ENCODE results near the gene PARM1.

The PARM1 gene

DNA sequence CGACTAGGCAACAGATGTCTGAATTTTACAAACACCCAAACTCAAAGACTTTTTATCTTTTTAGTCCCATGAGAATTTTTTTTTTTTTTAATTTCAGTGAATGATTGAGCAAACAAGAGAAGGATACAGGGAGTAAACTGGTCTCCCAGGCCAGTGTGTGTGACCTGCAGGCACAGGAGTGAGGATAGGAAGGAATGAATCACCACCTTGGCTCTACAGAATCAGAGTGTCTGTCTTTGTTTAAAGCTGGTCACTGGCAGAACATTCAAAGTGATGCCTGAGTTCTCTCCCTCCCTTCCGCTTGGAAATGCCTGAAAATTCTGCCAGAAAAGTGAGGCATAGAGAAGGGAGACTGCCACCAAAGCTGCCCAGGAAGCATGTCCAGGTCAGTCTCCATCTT, 69.5 kb downstream of the PARM1 start:
- Mint-ChIP-seq H3K4me1 (peaks cover 39% of the 10 kb centered on the region), H3K36me3 (ENCODE audit: low read depth) (peaks cover 3% of the 10 kb centered on the region), H3K27me3 (ENCODE audit: low read depth) (no peaks in the 10 kb centered on the region), H3K27ac (no peak overlapping the region), H3K9me3 (peaks cover 3% of the 10 kb centered on the region), H3K4me3 (no peak overlapping the region)
- TF ChIP-seq, protein P1, sequence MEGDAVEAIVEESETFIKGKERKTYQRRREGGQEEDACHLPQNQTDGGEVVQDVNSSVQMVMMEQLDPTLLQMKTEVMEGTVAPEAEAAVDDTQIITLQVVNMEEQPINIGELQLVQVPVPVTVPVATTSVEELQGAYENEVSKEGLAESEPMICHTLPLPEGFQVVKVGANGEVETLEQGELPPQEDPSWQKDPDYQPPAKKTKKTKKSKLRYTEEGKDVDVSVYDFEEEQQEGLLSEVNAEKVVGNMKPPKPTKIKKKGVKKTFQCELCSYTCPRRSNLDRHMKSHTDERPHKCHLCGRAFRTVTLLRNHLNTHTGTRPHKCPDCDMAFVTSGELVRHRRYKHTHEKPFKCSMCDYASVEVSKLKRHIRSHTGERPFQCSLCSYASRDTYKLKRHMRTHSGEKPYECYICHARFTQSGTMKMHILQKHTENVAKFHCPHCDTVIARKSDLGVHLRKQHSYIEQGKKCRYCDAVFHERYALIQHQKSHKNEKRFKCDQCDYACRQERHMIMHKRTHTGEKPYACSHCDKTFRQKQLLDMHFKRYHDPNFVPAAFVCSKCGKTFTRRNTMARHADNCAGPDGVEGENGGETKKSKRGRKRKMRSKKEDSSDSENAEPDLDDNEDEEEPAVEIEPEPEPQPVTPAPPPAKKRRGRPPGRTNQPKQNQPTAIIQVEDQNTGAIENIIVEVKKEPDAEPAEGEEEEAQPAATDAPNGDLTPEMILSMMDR (IDR thresholded peaks at IDR 0.05; ENCODE audit: unreplicated experiment in 3 of 3), result no peak

DNA sequence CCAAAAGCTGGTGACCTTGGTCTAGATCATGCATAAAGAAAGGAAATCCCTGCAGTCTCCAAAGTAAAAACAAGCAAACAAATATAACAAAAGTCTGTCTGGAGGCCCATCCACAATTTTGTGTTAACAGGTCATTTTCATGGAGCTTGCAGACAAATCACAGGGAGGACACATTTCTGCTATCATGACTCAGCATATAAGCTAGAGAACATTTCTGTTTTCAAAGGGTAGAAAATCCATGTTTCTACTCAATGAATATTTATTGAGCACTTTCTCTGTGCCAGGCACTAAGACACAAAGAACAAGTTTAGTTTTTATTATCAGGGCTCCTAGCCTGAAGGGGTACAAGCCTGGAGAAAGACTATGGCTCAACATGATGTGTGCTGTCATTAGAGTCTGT, 71.1 kb downstream of the PARM1 start:
- peaks cover 11% of the 10 kb centered on the region for H3K36me3 Mint-ChIP-seq (ENCODE audit: low read depth)
- H3K4me3 Mint-ChIP-seq, result no peak overlapping the region
- peak overlapping the region; percentile 7 to 44 (median 7) for H3K27ac Mint-ChIP-seq

DNA sequence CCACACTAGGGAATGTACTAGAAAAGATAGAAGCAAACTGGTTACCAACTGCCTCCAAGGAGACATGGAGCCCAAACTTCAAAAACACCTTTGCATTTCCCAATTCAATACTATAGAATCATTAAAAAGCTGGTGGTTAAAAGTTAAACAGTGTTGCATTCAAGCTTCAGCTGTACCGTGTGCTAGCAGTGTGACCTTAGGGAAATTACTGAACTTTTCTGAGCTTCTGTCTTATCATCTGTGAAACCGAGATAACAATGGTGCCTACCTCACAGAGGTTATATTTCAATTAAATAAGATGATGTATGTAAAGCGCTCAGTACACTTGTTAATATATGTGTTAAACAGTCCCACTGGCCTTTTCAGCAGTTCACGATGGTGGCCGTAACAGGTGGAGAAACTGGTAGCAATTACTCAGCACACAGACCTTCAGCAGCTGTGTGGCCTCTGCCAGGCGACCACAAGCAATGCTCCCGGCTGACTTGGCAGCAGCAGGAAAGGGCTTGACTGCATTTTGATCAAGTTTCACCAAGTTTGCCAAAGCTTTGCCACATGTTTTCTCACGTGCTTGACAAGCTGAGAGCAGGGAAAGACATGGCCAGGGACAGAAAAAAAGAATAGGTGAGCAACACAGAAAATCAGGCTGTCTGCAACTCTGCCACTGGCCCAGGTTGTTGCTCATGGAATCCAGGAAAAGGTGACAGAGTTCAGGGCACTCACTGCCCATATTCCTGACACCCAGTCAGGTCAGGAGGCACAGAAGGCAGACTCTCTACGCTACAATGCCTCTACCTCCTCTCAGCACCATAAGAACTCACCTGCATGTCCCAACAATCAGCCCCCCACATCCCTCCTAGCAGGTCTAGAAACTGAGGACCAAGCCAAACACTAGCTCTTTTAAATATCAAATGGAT, 72.1 kb downstream of the PARM1 start:
- Mint-ChIP-seq H3K9me3 (peaks cover 10% of the 10 kb centered on the region), H3K4me3 (no peak overlapping the region), H3K36me3 (ENCODE audit: low read depth) (peaks cover 11% of the 10 kb centered on the region), H3K27ac (peak overlapping the region; percentile 7 to 38 (median 31)), H3K4me1 (peaks cover 40% of the 10 kb centered on the region), H3K27me3 (ENCODE audit: low read depth) (no peaks in the 10 kb centered on the region)
- TF ChIP-seq, protein P1 (IDR thresholded peaks at IDR 0.05; ENCODE audit: unreplicated experiment in 3 of 3), result no peak

More for the DNA sequence above, 71.1 kb downstream of the PARM1 start:
- Mint-ChIP-seq H3K27me3 (ENCODE audit: low read depth) (no peaks in the 10 kb centered on the region), H3K9me3 (peaks cover 10% of the 10 kb centered on the region), H3K4me1 (peaks cover 37% of the 10 kb centered on the region)
- TF ChIP-seq, protein P1 (IDR thresholded peaks at IDR 0.05; ENCODE audit: unreplicated experiment in 3 of 3), result no peak

DNA sequence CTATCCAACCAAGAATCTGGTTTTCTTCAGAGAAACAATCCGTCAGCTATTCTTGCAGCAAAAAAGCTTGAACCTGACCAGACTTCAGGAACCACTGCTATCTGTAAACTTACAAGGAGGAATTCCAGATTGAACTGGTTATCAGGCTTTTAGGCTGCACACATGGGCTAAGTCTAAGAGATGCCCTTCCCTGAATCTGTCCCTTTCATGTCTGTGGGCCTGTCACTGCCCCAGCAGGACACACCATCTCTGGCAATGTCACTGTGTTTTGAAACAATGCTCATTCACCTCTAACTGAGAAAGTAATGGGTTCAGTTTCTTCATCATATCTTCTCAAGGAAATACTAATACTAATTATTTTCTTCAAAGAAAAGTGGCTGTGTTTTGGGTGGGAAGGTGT, 72.8 kb downstream of the PARM1 start:
- Mint-ChIP-seq H3K4me3 (no peak overlapping the region), H3K27me3 (ENCODE audit: low read depth) (no peaks in the 10 kb centered on the region), H3K27ac (peak overlapping the region; percentile 1 to 38 (median 31)), H3K9me3 (peaks cover 10% of the 10 kb centered on the region), H3K36me3 (ENCODE audit: low read depth) (peaks cover 11% of the 10 kb centered on the region), H3K4me1 (peaks cover 40% of the 10 kb centered on the region)
- TF ChIP-seq, protein P1 (IDR thresholded peaks at IDR 0.05; ENCODE audit: unreplicated experiment in 3 of 3), result no peak

DNA sequence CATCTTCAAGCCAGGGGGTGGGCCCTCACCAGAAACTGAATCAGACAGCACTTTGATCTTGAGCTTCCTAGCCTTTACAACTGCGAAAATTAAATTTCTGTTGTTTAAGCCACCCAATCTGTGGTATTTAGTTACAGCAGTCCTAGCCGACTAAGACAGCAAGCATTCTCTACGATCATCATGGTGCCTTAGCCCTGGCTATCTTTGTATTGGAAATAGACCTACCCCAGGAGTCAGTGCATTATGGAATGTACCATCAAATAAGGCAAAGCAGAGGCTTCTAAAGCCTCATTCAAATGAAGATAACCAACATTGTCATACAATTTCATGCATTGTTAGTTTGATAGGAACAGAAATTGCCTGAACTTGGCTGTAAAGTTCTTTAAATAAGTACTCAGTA, 75.0 kb downstream of the PARM1 start:
- peaks cover 10% of the 10 kb centered on the region for H3K9me3 Mint-ChIP-seq

More for the DNA sequence above, 75.0 kb downstream of the PARM1 start:
- Mint-ChIP-seq H3K4me1 (peaks cover 36% of the 10 kb centered on the region), H3K4me3 (no peak overlapping the region), H3K36me3 (ENCODE audit: low read depth) (peaks cover 23% of the 10 kb centered on the region), H3K27ac (no peak overlapping the region), H3K27me3 (ENCODE audit: low read depth) (no peaks in the 10 kb centered on the region)
- TF ChIP-seq, protein P1 (IDR thresholded peaks at IDR 0.05; ENCODE audit: unreplicated experiment in 3 of 3), result no peak
